ENCODE data around the gene CFAP300.

DNA sequence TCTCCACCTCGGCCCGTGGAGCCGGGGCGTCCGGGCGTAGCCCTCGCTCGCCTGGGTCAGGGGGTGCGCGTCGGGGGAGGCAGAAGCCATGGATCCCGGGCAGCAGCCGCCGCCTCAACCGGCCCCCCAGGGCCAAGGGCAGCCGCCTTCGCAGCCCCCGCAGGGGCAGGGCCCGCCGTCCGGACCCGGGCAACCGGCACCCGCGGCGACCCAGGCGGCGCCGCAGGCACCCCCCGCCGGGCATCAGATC is 63.4 kb downstream of the CFAP300 start:
- no peak for TF ChIP-seq POLR2AphosphoS5 (IDR thresholded peaks at IDR 0.05; ENCODE audit: borderline replicate concordance, low read depth, low read length)
- TF ChIP-seq EZH2 (IDR thresholded peaks at IDR 0.05) = no peak
